SU-DHL-6 (cell line): ENCODE data around the gene CCL4.

Source experiments
- H2AFZ ChIP-seq: fragments of 200-600 bp; sonication (generic); 2 replicates; pipeline ENCODE4 v1.6.1; 2014; ENCODE audit warnings: low read depth, mild to moderate bottlenecking, moderate library complexity, mixed read lengths, antibody characterized with exemption, low read length; ENCODE audit not compliant: severe bottlenecking
- H3F3A ChIP-seq: fragments of 200-600 bp; shearing (Covaris generic); 2 replicates; pipeline ENCODE4 v1.6.0; 2016; ENCODE audit warnings: antibody characterized with exemption, mild to moderate bottlenecking; ENCODE audit not compliant: insufficient read depth
- H3K27ac ChIP-seq: fragments of 200-600 bp; sonication (generic); 2 replicates; pipeline ENCODE4 v1.5.1; 2016; ENCODE audit warnings: low read depth, mild to moderate bottlenecking, low read length, moderate library complexity, mixed read lengths
- H3K27me3 ChIP-seq: fragments of 200-600 bp; sonication (generic), shearing (Covaris generic); 2 replicates; pipeline ENCODE4 v1.6.0; 2014; ENCODE audit warnings: mild to moderate bottlenecking, low read length
- H3K36me3 ChIP-seq: fragments of 200-600 bp; sonication (generic); 2 replicates; pipeline ENCODE4 v1.6.1; 2014; ENCODE audit warnings: mild to moderate bottlenecking, low read length, mixed read lengths
- H3K4me2 ChIP-seq: fragments of 300-600, 200-600 bp; shearing (Covaris generic), sonication (generic); 2 replicates; pipeline ENCODE4 v1.6.0; 2014; ENCODE audit warnings: low read length, low read depth, mild to moderate bottlenecking; ENCODE audit not compliant: poor library complexity, severe bottlenecking
- H3K4me3 ChIP-seq: fragments of 200-600 bp; sonication (generic); 2 replicates; pipeline ENCODE4 v1.5.1; 2014; ENCODE audit warnings: antibody characterized with exemption, low read length, mild to moderate bottlenecking, mixed read lengths; ENCODE audit not compliant: insufficient read depth, poor library complexity, severe bottlenecking
- H3K79me2 ChIP-seq: fragments of 200-600 bp; sonication (generic); 2 replicates; pipeline ENCODE4 v1.6.1; 2014; ENCODE audit warnings: mild to moderate bottlenecking, low read length, moderate library complexity; ENCODE audit not compliant: insufficient read depth
- H3K9ac ChIP-seq: fragments of 200-600 bp; sonication (generic); 2 replicates; pipeline ENCODE4 v1.7.0; 2014; ENCODE audit warnings: mild to moderate bottlenecking, low read length
- H3K9me2 ChIP-seq: fragments of 200-600 bp; sonication (generic); replicated peaks from 2 replicates; pipeline ENCODE4 v1.6.1; 2014; ENCODE audit warnings: low read length; ENCODE audit not compliant: insufficient read depth
- H3K9me3 ChIP-seq: fragments of 200-600 bp; sonication (generic); 2 replicates; pipeline ENCODE4 v1.6.1; 2014; ENCODE audit warnings: low read length, mixed read lengths; ENCODE audit not compliant: insufficient read depth
- H4K20me1 ChIP-seq: fragments of 200-600 bp; sonication (generic); 2 replicates; pipeline ENCODE4 v1.6.1; 2014; ENCODE audit warnings: low read depth, mild to moderate bottlenecking, antibody characterized with exemption, low read length, moderate library complexity, mixed read lengths
- EZH2phosphoT487 ChIP-seq: fragments of 200-600 bp; sonication (generic), shearing (Covaris generic); conservative IDR thresholded peaks from 2 replicates; pipeline ENCODE4 v1.6.1; 2018; ENCODE audit warnings: mild to moderate bottlenecking, antibody characterized with exemption, low read length, moderate library complexity, mixed read lengths
- TF ChIP-seq, protein P1 (sequence below): fragments of 200-600 bp; sonication (generic); IDR thresholded peaks from one replicate; pipeline ENCODE4 v1.5.1; 2017; ENCODE audit warnings: antibody characterized with exemption, mild to moderate bottlenecking, low read length, moderate library complexity; ENCODE audit not compliant: insufficient read depth, poor library complexity, severe bottlenecking

Gene CCL4

DNA sequence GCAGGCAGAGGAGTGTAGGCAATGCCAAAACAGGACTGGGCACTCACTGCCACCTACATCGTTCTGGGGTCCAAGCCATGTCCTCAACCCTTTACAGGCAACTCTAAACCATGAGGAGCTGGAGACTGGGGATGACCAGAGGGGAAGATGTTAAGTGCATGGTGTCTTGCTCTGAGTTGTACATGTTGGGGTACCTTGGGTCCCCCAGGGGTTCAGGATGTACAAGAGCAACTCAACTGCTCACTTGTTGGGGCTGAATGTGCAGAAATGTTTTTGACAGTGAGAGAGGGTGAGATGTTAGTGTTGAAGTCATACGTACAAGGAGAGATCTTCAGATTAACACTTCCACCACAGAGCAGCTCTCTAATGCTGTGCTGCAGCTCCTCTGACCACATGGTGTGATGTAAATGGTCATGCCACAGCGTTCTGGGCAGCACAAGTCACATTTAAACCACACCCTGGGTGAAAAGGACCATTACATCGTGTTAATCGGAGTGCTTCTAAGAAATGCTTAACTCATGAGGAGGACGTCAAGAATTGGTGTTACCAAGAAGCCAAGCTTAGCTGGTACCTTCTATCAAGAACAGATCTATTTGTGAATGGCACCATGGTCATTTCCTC, 37.2 kb upstream of the CCL4 start:
- no peak overlapping the region for H3K9ac ChIP-seq
- no peaks in the 10 kb centered on the region for H3K9me3 ChIP-seq
- no peak overlapping the region for H2AFZ ChIP-seq
- H3K27ac ChIP-seq = no peak overlapping the region
- H3K27me3 ChIP-seq = no peaks in the 10 kb centered on the region
- no peaks in the 10 kb centered on the region for H3K79me2 ChIP-seq
- no peaks in the 10 kb centered on the region for H3K9me2 ChIP-seq
- no peaks in the 10 kb centered on the region for H3K36me3 ChIP-seq
- H3K4me2 ChIP-seq = no peak overlapping the region
- H4K20me1 ChIP-seq = no peaks in the 10 kb centered on the region
- TF ChIP-seq EZH2phosphoT487 = no peak
- TF ChIP-seq, protein P1, sequence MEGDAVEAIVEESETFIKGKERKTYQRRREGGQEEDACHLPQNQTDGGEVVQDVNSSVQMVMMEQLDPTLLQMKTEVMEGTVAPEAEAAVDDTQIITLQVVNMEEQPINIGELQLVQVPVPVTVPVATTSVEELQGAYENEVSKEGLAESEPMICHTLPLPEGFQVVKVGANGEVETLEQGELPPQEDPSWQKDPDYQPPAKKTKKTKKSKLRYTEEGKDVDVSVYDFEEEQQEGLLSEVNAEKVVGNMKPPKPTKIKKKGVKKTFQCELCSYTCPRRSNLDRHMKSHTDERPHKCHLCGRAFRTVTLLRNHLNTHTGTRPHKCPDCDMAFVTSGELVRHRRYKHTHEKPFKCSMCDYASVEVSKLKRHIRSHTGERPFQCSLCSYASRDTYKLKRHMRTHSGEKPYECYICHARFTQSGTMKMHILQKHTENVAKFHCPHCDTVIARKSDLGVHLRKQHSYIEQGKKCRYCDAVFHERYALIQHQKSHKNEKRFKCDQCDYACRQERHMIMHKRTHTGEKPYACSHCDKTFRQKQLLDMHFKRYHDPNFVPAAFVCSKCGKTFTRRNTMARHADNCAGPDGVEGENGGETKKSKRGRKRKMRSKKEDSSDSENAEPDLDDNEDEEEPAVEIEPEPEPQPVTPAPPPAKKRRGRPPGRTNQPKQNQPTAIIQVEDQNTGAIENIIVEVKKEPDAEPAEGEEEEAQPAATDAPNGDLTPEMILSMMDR = no peak
- no peaks in the 10 kb centered on the region for H3F3A ChIP-seq
- no peak overlapping the region for H3K4me3 ChIP-seq

DNA sequence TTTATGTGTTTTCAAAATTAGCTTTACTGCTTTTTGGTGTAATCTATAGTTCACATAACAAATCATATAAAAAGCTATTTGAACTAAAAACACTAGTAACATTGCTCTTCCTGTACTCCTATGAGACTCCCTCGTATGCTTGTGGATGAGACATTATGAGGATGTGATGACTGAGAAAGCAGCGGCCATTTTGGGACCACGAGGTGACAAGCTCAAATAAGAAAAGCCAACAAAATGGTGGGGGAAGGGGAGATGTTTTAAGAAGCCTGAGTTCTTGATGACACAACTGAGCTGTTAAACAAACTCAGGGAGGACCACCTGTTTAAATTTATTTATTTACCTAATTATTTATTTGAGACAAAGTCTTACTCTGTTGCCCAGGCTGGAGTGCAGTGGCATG, 35.1 kb upstream of the CCL4 start:
- H3K9me2 ChIP-seq = no peaks in the 10 kb centered on the region
- no peak overlapping the region for H3K27ac ChIP-seq
- H3K9ac ChIP-seq = no peak overlapping the region
- H3K4me2 ChIP-seq = no peak overlapping the region
- TF ChIP-seq, protein P1 = no peak
- no peak for TF ChIP-seq EZH2phosphoT487
- H3K79me2 ChIP-seq = no peaks in the 10 kb centered on the region
- H4K20me1 ChIP-seq = no peaks in the 10 kb centered on the region
- no peaks in the 10 kb centered on the region for H3K36me3 ChIP-seq
- no peaks in the 10 kb centered on the region for H3F3A ChIP-seq
- H3K4me3 ChIP-seq = no peak overlapping the region
- no peak overlapping the region for H2AFZ ChIP-seq
- H3K27me3 ChIP-seq = no peaks in the 10 kb centered on the region
- no peaks in the 10 kb centered on the region for H3K9me3 ChIP-seq

DNA sequence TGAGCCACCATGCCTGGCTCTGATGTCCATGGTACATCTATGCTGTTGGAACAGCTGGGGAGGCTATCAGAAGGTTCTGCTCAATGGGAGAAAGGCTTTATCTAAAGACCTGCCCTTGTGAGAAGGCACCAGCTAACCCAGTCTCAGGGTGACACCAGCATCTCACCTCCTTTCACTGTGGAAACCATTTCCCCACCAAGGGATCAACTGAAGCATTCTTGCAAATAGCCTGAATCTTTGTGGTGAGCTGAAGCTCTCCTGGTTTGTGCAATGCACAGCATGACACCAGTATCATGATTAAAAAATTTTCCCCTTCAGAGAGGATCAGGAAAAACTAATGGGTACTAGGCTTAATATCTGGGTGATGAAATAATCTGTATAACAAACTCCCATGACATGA, 34.5 kb upstream of the CCL4 start:
- Histone ChIP-seq H3K9me2 (no peaks in the 10 kb centered on the region), H4K20me1 (no peaks in the 10 kb centered on the region), H3K9me3 (no peaks in the 10 kb centered on the region), H2AFZ (no peak overlapping the region), H3K27me3 (no peaks in the 10 kb centered on the region), H3K27ac (no peak overlapping the region), H3K9ac (no peak overlapping the region), H3K4me3 (no peak overlapping the region), H3K4me2 (no peak overlapping the region), H3F3A (no peaks in the 10 kb centered on the region), H3K79me2 (no peaks in the 10 kb centered on the region), H3K36me3 (no peaks in the 10 kb centered on the region)
- TF ChIP-seq EZH2phosphoT487 = no peak
- TF ChIP-seq, protein P1 = no peak
